HCT116 (cell line): ENCODE measurements around the gene EFNB1. TPM values are rescaled to one million over a fixed set of nuclear protein-coding genes. Genes with fewer than 3 reads are reported as not detected.

Source experiments
- ATAC-seq: fragments of 200-7000 bp; cut with Tn5 transposase; 2 replicates; pipeline ENCODE4 v1.9.1; 2020; ENCODE audit warnings: mild to moderate bottlenecking, moderate library complexity
- BruUV-seq: library from RNA; stranded (reverse); fragments of 400-500 nt; replicated peaks from 2 replicates; lab custom pipeline; 2021; lab: Mats Ljungman, UMichigan
- CTCF ChIA-PET: fragments of 300-600 bp; sonication (Branson Sonifier 250); formaldehyde crosslinking; loops from one replicate; lab custom pipeline; 2021; ENCODE audit warnings: antibody characterized with exemption; lab: Charles Lee
- POLR2A ChIA-PET: fragments of 300-600, 350-600 bp; sonication (Branson Sonifier 250); formaldehyde crosslinking; loops from one replicate; lab custom pipeline; 2021; ENCODE audit warnings: antibody characterized with exemption; lab: Charles Lee
- RAD21 ChIA-PET, 2 experiments: fragments of 300-600 bp; sonication (Branson Sonifier 250); formaldehyde crosslinking; loops; one replicate each; lab custom pipeline; 2023; ENCODE audit warnings: low total read pairs in 2 of 2; ENCODE audit not compliant: uncharacterized antibody in 2 of 2, unreplicated experiment in 2 of 2, low non-redundant PET in 1 of 2; lab: Charles Lee
- DNase-seq: peaks from one replicate; pipeline ENCODE4 v3.0.0-alpha.2; 2010; ENCODE audit warnings: low read depth, low spot score
- H2AFZ ChIP-seq: fragments of 200-600 bp; shearing (Covaris generic), sonication (generic); 2 replicates; pipeline ENCODE4 v1.6.1; 2017; ENCODE audit warnings: low read depth, mixed run types, mixed read lengths, antibody characterized with exemption, low read length; ENCODE audit not compliant: poor library complexity, severe bottlenecking
- H3K27ac ChIP-seq: 2 replicates; pipeline ENCODE4 v1.5.1; 2012; ENCODE audit warnings: low read depth, low read length
- H3K27me3 ChIP-seq: fragments of 200-600 bp; sonication (generic); 2 replicates; pipeline ENCODE4 v1.6.1; 2016; ENCODE audit warnings: mixed run types, low read length, mixed read lengths; ENCODE audit not compliant: insufficient read depth
- H3K36me3 ChIP-seq, 2 experiments: fragments of 200-500 bp in 1 of 2; fragments of 200-600 bp in 1 of 2; sonication (Bioruptor generic) in 1 of 2; sonication (generic) in 1 of 2; 2 replicates each; pipeline versions ENCODE4 v1.5.1 to v1.6.1; 2014 to 2016; ENCODE audit warnings: low read length in 2 of 2, inconsistent platforms in 1 of 2, mixed read lengths in 1 of 2, mixed run types in 1 of 2; ENCODE audit not compliant: insufficient read depth in 2 of 2, control insufficient read depth in 1 of 2
- H3K4me1 ChIP-seq, 2 experiments: fragments of 200-600 bp in 1 of 2; sonication (generic) in 1 of 2; 2 replicates each; pipeline versions ENCODE4 v1.5.1 to v1.6.1; 2012 to 2017; ENCODE audit warnings: low read length in 2 of 2, inconsistent platforms in 1 of 2, mild to moderate bottlenecking in 1 of 2, mixed read lengths in 1 of 2, mixed run types in 1 of 2, moderate library complexity in 1 of 2; ENCODE audit not compliant: insufficient read depth in 2 of 2, control insufficient read depth in 1 of 2
- H3K4me2 ChIP-seq: fragments of 200-600 bp; sonication (generic); 2 replicates; pipeline ENCODE4 v1.6.1; 2017; ENCODE audit warnings: mixed run types, low read length, mixed read lengths
- H3K4me3 ChIP-seq, 2 experiments: fragments of 200-600 bp in 1 of 2; sonication (generic) in 1 of 2; replicated peaks in 1 of 2; 2 replicates each; pipeline ENCODE4 v1.5.1; 2011 to 2016; ENCODE audit warnings: low read length in 2 of 2, control low read depth in 1 of 2, low read depth in 1 of 2, mild to moderate bottlenecking in 1 of 2, mixed read lengths in 1 of 2, mixed run types in 1 of 2
- H3K79me2 ChIP-seq: fragments of 200-600 bp; sonication (generic); 2 replicates; pipeline ENCODE4 v1.6.1; 2017; ENCODE audit warnings: mild to moderate bottlenecking, mixed run types, low read length, moderate library complexity, mixed read lengths; ENCODE audit not compliant: insufficient read depth
- H3K9ac ChIP-seq: fragments of 200-600 bp; sonication (generic); 2 replicates; pipeline ENCODE4 v1.6.1; 2016; ENCODE audit warnings: low read length, mixed read lengths
- H3K9me2 ChIP-seq: fragments of 200-600 bp; sonication (generic), shearing (Covaris generic); 2 replicates; pipeline ENCODE4 v1.6.1; 2017; ENCODE audit warnings: mixed run types, mild to moderate bottlenecking, moderate library complexity; ENCODE audit not compliant: insufficient read depth
- H3K9me3 ChIP-seq, 2 experiments: fragments of 200-500 bp in 1 of 2; fragments of 200-600 bp in 1 of 2; sonication (Bioruptor generic) in 1 of 2; sonication (generic) in 1 of 2; 2 replicates each; pipeline ENCODE4 v1.6.1; 2014 to 2017; ENCODE audit warnings: low read length in 2 of 2, mixed read lengths in 2 of 2, inconsistent platforms in 1 of 2, low read depth in 1 of 2, mild to moderate bottlenecking in 1 of 2, mixed run types in 1 of 2, moderate library complexity in 1 of 2; ENCODE audit not compliant: control insufficient read depth in 1 of 2, insufficient read depth in 1 of 2
- H4K20me1 ChIP-seq: fragments of 200-600 bp; sonication (generic), shearing (Covaris generic); 2 replicates; pipeline ENCODE4 v1.6.1; 2017; ENCODE audit warnings: mixed run types, mild to moderate bottlenecking, moderate library complexity; ENCODE audit not compliant: insufficient read depth
- CBX3 ChIP-seq: IDR thresholded peaks from 2 replicates; pipeline ENCODE4 v1.6.1; 2012; ENCODE audit warnings: low read depth
- CEBPB ChIP-seq: IDR thresholded peaks from 2 replicates; pipeline ENCODE4 v1.6.1; 2012; ENCODE audit warnings: low read depth
- CTCF ChIP-seq, 3 experiments: fragments of 200-600 bp in 1 of 3; sonication (generic) in 1 of 3; IDR thresholded peaks in 2 of 3; conservative IDR thresholded peaks in 1 of 3; 2 replicates each; pipeline ENCODE4 v1.5.1; 2012 to 2017; ENCODE audit warnings: low read depth in 2 of 3, low read length in 2 of 3, antibody characterized with exemption in 1 of 3, borderline replicate concordance in 1 of 3, control low read depth in 1 of 3, mild to moderate bottlenecking in 1 of 3, mixed read lengths in 1 of 3, mixed run types in 1 of 3, moderate library complexity in 1 of 3; ENCODE audit not compliant: insufficient read depth in 1 of 3
- EGR1 ChIP-seq: IDR thresholded peaks from 2 replicates; pipeline ENCODE4 v1.6.1; 2012; ENCODE audit warnings: low read depth
- EZH2 ChIP-seq: fragments of 200-600 bp; sonication (generic); IDR thresholded peaks from 2 replicates; pipeline ENCODE4 v1.6.1; 2017; ENCODE audit warnings: antibody characterized with exemption, mixed run types
- EZH2phosphoT487 ChIP-seq: fragments of 200-600 bp; IDR thresholded peaks from 2 replicates; pipeline ENCODE4 v1.6.1; 2018; ENCODE audit warnings: antibody characterized with exemption, borderline replicate concordance
- FOSL1 ChIP-seq: IDR thresholded peaks from 2 replicates; pipeline ENCODE4 v1.6.1; 2012; ENCODE audit warnings: low read depth
- JUND ChIP-seq: IDR thresholded peaks from 2 replicates; pipeline ENCODE4 v1.6.1; 2012
- POLR2A ChIP-seq: IDR thresholded peaks from 2 replicates; pipeline ENCODE4 v1.7.0; 2011; ENCODE audit warnings: borderline replicate concordance; ENCODE audit not compliant: insufficient read depth, insufficient read length; ENCODE audit errors: extremely low read depth
- POLR2AphosphoS5 ChIP-seq: IDR thresholded peaks from 2 replicates; pipeline ENCODE4 v1.6.1; 2011; ENCODE audit warnings: mild to moderate bottlenecking, low read depth, low read length, moderate library complexity
- RAD21 ChIP-seq: IDR thresholded peaks from 2 replicates; pipeline ENCODE4 v1.6.1; 2012; ENCODE audit warnings: low read depth, mild to moderate bottlenecking
- REST ChIP-seq: IDR thresholded peaks from 2 replicates; pipeline ENCODE4 v1.6.1; 2012; ENCODE audit warnings: low read depth
- SIN3A ChIP-seq: IDR thresholded peaks from 2 replicates; pipeline ENCODE4 v1.6.1; 2012; ENCODE audit warnings: low read depth
- SP1 ChIP-seq: IDR thresholded peaks from 2 replicates; pipeline ENCODE4 v1.6.1; 2012; ENCODE audit warnings: low read depth
- SRF ChIP-seq: IDR thresholded peaks from 2 replicates; pipeline ENCODE4 v1.6.1; 2012; ENCODE audit warnings: low read depth
- TCF7L2 ChIP-seq: IDR thresholded peaks from 2 replicates; pipeline ENCODE4 v1.7.0; 2011; ENCODE audit warnings: borderline replicate concordance, inconsistent platforms; ENCODE audit not compliant: insufficient read depth, insufficient read length; ENCODE audit errors: extremely low read depth
- YY1 ChIP-seq: IDR thresholded peaks from 2 replicates; pipeline ENCODE4 v1.6.1; 2011; ENCODE audit warnings: low read length, low read depth, moderate library complexity, mild to moderate bottlenecking; ENCODE audit not compliant: insufficient replicate concordance; ENCODE audit errors: extremely low read depth
- ZFX ChIP-seq: fragments of 450-650 bp; IDR thresholded peaks from 2 replicates; pipeline ENCODE4 v1.6.1; 2017
- intact Hi-C: fragments of 100-400 bp; cut with micrococcal nuclease; formaldehyde crosslinking; loops from 2 replicates; pipeline ENCODE4 v1.10.0; 2022
- total RNA-seq: library from RNA; stranded (reverse); gene quantifications from one replicate; pipeline ENCODE4 v1.2.1, GENCODE V29; 2021; ENCODE audit not compliant: unreplicated experiment
- TF ChIP-seq, protein P1 (sequence below): IDR thresholded peaks from 2 replicates; pipeline ENCODE4 v1.6.1; 2012

Gene EFNB1
- total RNA-seq, 1 experiment from 2014 or later = 14.7 TPM

DNA sequence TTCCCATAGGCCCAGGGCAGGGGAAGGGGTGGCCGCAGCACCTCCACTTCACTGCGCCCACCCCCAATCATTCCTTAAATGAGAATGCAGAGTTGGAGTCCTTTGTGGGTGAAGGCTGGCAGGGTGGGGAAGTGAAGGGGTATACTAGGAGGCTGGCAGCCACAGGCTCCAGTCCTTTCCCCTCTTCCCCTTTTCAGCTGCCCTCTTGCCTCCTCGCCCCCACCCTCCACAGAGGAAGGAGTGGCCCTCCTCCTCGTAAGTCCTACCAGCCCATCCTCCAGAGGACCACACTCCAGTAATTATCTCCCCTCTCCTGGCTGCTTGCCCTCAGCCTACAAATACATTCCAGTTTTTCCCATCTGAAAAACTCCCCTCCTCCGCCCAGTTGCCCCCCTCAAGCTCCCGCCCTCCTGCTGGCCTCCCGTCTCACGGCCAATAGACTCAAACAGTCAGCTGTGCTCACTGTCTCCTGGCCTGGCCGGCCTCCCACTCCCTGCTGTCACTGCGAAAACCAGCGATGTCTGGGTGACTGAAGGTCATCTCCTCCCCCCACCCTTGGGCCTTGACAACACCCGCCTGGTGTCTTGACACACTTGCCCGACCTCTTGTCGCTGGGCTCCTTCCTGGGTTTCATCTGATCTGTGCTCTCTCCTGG is 38.8 kb downstream of the EFNB1 start:
- Histone ChIP-seq H4K20me1 (no peaks in the 10 kb centered on the region), H3K9me3 (no peaks in the 10 kb centered on the region), H3K27ac (no peak overlapping the region), H3K9ac (no peak overlapping the region), H2AFZ (no peak overlapping the region), H3K4me3 (no peak overlapping the region), H3K4me1 (no peaks in the 10 kb centered on the region), H3K9me2 (no peaks in the 10 kb centered on the region), H3K36me3 (no peaks in the 10 kb centered on the region), H3K79me2 (no peaks in the 10 kb centered on the region), H3K27me3 (no peaks in the 10 kb centered on the region), H3K4me2 (no peak overlapping the region)
- ATAC-seq (no peak), DNase-seq (no peak)
- BruUV-seq = no TSS peak
- CTCF ChIA-PET = no interaction called here
- RAD21 ChIA-PET = no interaction called here
- TF ChIP-seq CBX3 (no peak), SIN3A (no peak), SRF (no peak), RAD21 (no peak), JUND (no peak), CEBPB (no peak), YY1 (no peak), EGR1 (no peak), ZFX (no peak), SP1 (no peak), REST (no peak), POLR2AphosphoS5 (no peak), CTCF (IDR thresholded peaks at IDR 0.05 in 2 of 3, conservative IDR thresholded peaks at IDR 0.05 in 1 of 3; ENCODE audit: borderline replicate concordance in 1 of 3, insufficient read depth in 1 of 3, low read depth in 2 of 3, low read length in 2 of 3) (no peak), FOSL1 (no peak), POLR2A (no peak), EZH2 (no peak), EZH2phosphoT487 (no peak), TCF7L2 (no peak)
- TF ChIP-seq, protein P1, sequence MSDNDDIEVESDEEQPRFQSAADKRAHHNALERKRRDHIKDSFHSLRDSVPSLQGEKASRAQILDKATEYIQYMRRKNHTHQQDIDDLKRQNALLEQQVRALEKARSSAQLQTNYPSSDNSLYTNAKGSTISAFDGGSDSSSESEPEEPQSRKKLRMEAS = no peak
- intact Hi-C loops = no loop called here
- POLR2A ChIA-PET = no interaction called here
